ENCODE data around the gene TNFRSF13B. TPM values are rescaled to one million over a fixed set of nuclear protein-coding genes. Genes with fewer than 3 reads are reported as not detected.
A peak's percentile ranks its signal among the peaks of the same experiment; 100 is the strongest.

The TNFRSF13B gene
- total RNA-seq, 1 experiment from 2014 or later: not detected

- H3K27me3 ChIP-seq (ENCODE audit: insufficient read depth, low read length): no peaks in the 10 kb centered on the region; the same call in 1 of the 2 replicates
- DNase-seq (ENCODE audit: low read depth, low spot score) (no peak), ATAC-seq (peak; percentile 41; the same call in 1 of the 2 replicates)
- no peaks in the 10 kb centered on the region for H3K9me3 ChIP-seq (ENCODE audit: control insufficient read depth in 1 of 2, insufficient read depth in 1 of 2, low read depth in 1 of 2, low read length in 2 of 2)
- H3K4me2 ChIP-seq (ENCODE audit: low read length): no peak overlapping the region
- TF ChIP-seq SP1 (IDR thresholded peaks at IDR 0.05; ENCODE audit: low read depth) (no peak), YY1 (IDR thresholded peaks at IDR 0.05; ENCODE audit: extremely low read depth, insufficient replicate concordance, low read depth, low read length) (no peak), MAX (IDR thresholded peaks at IDR 0.05) (no peak), CTCF (IDR thresholded peaks at IDR 0.05 in 2 of 3, conservative IDR thresholded peaks at IDR 0.05 in 1 of 3; ENCODE audit: borderline replicate concordance in 1 of 3, insufficient read depth in 1 of 3, low read depth in 2 of 3, low read length in 2 of 3) (no peak), ZNF274 (IDR thresholded peaks at IDR 0.05; ENCODE audit: low read depth, low read length) (no peak), ATF3 (IDR thresholded peaks at IDR 0.05) (no peak), SIN3A (IDR thresholded peaks at IDR 0.05; ENCODE audit: low read depth) (no peak), ZBTB33 (IDR thresholded peaks at IDR 0.05; ENCODE audit: extremely low read depth, insufficient replicate concordance, low read length) (no peak), JUND (IDR thresholded peaks at IDR 0.05) (no peak), CEBPB (IDR thresholded peaks at IDR 0.05; ENCODE audit: low read depth) (no peak), ELF1 (IDR thresholded peaks at IDR 0.05; ENCODE audit: borderline replicate concordance, low read depth) (no peak), EZH2 (IDR thresholded peaks at IDR 0.05) (no peak), REST (IDR thresholded peaks at IDR 0.05; ENCODE audit: low read depth) (no peak), TCF7L2 (IDR thresholded peaks at IDR 0.05; ENCODE audit: borderline replicate concordance, extremely low read depth, insufficient read depth, insufficient read length) (no peak), CBX3 (IDR thresholded peaks at IDR 0.05; ENCODE audit: low read depth) (no peak)
- H4K20me1 ChIP-seq (ENCODE audit: insufficient read depth): no peaks in the 10 kb centered on the region
- no peaks in the 10 kb centered on the region for H3K79me2 ChIP-seq (ENCODE audit: insufficient read depth, low read length)
- POLR2A ChIA-PET: no interaction called here
- CTCF ChIA-PET: no interaction called here
- no peak overlapping the region for H2AFZ ChIP-seq (ENCODE audit: low read depth, low read length, poor library complexity, severe bottlenecking)
- H3K9ac ChIP-seq (ENCODE audit: low read length): no peak overlapping the region
- no peak overlapping the region for H3K27ac ChIP-seq (ENCODE audit: low read depth, low read length)
- no peaks in the 10 kb centered on the region for H3K36me3 ChIP-seq (ENCODE audit: control insufficient read depth in 1 of 2, insufficient read depth in 2 of 2, low read length in 2 of 2)
- intact Hi-C loops (cut with micrococcal nuclease): no loop called here
- no peak overlapping the region for H3K4me3 ChIP-seq (replicated peaks in 1 of 2; ENCODE audit: low read depth in 1 of 2, low read length in 2 of 2)
- RAD21 ChIA-PET (ENCODE audit: low non-redundant PET in 1 of 2, low total read pairs in 2 of 2, uncharacterized antibody in 2 of 2, unreplicated experiment in 2 of 2): no interaction called here
- H3K9me2 ChIP-seq (ENCODE audit: insufficient read depth): no peaks in the 10 kb centered on the region
- peaks cover 0 to 15% of the 10 kb centered on the region in 2 experiments; a peak in 1 of 4 replicates for H3K4me1 ChIP-seq (ENCODE audit: control insufficient read depth in 1 of 2, insufficient read depth in 2 of 2, low read length in 2 of 2)
- no TSS peak for BruUV-seq (replicated peaks)
Measured at GRCh38 chr17:16935241-16935663, 36.7 kb downstream of the TNFRSF13B start.
